Skeletal muscle satellite cell (primary cell): Measurements from ENCODE around the gene RNASE2.

Source experiments
- H3K27me3 ChIP-seq: 2 replicates; pipeline ENCODE4 v1.7.0; 2013; ENCODE audit warnings: low read length; ENCODE audit not compliant: control insufficient read depth, insufficient read depth
- H3K36me3 ChIP-seq: 2 replicates; pipeline ENCODE4 v1.7.0; 2013; ENCODE audit warnings: mild to moderate bottlenecking, control low read depth, low read length; ENCODE audit not compliant: insufficient read depth
- H3K4me1 ChIP-seq: 2 replicates; pipeline ENCODE4 v1.7.0; 2013; ENCODE audit warnings: low read length; ENCODE audit not compliant: control insufficient read depth, insufficient read depth
- H3K4me2 ChIP-seq: 2 replicates; pipeline ENCODE4 v1.7.0; 2013; ENCODE audit warnings: mild to moderate bottlenecking, low read length
- H3K4me3 ChIP-seq: 2 replicates; pipeline ENCODE4 v1.7.0; 2013; ENCODE audit warnings: low read length
- H3K9ac ChIP-seq: 2 replicates; pipeline ENCODE4 v1.7.0; 2013; ENCODE audit warnings: mild to moderate bottlenecking, low read depth, low read length, moderate library complexity
- H3K9me3 ChIP-seq: replicated peaks from 2 replicates; pipeline ENCODE4 v1.7.0; 2013; ENCODE audit warnings: mild to moderate bottlenecking, control low read depth, low read length

Gene RNASE2

DNA sequence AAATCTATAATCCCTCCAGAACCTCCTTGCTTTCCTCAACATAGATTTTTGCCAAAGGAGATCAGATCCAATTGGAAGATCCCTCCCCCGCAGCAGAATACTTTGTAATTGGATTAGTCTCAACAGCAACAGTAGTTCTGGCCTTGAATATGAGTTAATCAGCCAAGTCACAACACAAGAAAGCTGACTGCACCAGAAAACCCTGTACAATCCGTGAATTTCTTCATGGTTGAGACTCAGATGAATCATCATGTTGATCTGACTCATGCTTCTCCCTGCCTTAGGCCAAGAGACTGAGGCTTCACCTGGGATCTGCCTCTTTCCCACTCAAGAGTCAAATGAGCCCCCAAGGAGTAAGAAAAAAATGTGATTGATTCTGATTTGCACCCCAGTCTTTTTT is 31.5 kb downstream of the RNASE2 start:
- Histone ChIP-seq H3K9me3 (no peaks in the 10 kb centered on the region), H3K36me3 (peaks cover under 1% of the 10 kb centered on the region), H3K4me1 (peaks cover 38% of the 10 kb centered on the region), H3K27me3 (no peaks in the 10 kb centered on the region), H3K4me3 (no peak overlapping the region), H3K4me2 (peak overlapping the region; percentile 56), H3K9ac (no peak overlapping the region)

DNA sequence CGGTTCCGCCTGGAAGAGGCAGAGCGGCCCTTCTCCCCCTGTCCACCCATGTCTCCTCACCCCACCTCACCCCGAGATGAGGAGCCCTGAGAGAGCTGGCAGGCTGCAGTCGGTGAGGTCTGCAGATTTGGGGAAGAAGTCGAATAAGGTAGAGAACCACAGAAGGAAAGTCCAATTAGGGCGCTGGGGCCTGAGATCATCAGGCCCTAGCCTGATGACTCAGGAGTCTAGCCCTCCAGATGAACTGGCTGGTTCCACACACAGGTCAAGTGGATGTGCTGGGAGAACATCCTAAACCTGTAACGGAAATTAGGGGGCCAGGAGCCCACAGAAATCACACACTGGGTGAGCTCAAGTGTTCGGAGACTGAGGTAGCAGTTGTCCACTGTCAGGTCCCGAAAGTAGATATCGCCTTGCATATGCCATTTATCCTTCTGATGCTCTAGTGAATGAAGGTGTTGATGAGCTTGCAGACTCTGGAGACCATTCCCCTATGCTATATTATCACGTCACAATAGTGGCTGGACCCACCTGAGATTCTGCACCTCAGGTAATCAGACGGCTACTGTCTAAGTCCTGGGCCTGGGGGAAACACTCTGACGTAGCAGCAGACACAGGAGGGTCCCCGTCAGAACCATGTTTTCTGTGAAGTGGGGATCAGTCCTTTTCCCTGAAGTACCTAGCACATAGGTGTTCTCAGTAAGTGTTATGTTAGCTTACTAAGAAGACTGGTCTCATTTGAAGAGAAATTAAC is 33.6 kb downstream of the RNASE2 start:
- peak overlapping the region; percentile 39 for H3K4me3 ChIP-seq
- H3K4me2 ChIP-seq = peak overlapping the region; percentile 67
- H3K27me3 ChIP-seq = no peaks in the 10 kb centered on the region
- peak overlapping the region; percentile 76 for H3K9ac ChIP-seq
- H3K9me3 ChIP-seq = no peaks in the 10 kb centered on the region
- peaks cover 17% of the 10 kb centered on the region for H3K36me3 ChIP-seq
- H3K4me1 ChIP-seq = peaks cover 38% of the 10 kb centered on the region

DNA sequence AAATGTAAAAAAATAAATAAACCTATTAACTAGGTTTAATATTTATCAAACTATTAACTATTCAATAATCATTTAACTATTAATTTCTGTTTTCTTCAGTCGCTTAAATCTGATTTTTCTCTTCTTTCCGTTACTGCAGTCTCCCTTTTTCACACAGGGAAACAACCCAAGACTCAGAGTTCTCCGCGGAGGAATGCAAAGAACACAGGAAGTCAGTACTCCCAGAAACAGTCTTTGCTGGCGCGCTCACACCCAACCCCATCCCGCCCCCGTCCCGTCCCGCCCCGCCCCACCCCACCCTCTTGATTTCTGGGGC is 34.1 kb downstream of the RNASE2 start:
- Histone ChIP-seq H3K4me2 (peak overlapping the region; percentile 67), H3K36me3 (peaks cover 23% of the 10 kb centered on the region), H3K4me1 (peaks cover 38% of the 10 kb centered on the region), H3K9ac (peak overlapping the region; percentile 76), H3K9me3 (no peaks in the 10 kb centered on the region), H3K4me3 (peak overlapping the region; percentile 39), H3K27me3 (no peaks in the 10 kb centered on the region)

DNA sequence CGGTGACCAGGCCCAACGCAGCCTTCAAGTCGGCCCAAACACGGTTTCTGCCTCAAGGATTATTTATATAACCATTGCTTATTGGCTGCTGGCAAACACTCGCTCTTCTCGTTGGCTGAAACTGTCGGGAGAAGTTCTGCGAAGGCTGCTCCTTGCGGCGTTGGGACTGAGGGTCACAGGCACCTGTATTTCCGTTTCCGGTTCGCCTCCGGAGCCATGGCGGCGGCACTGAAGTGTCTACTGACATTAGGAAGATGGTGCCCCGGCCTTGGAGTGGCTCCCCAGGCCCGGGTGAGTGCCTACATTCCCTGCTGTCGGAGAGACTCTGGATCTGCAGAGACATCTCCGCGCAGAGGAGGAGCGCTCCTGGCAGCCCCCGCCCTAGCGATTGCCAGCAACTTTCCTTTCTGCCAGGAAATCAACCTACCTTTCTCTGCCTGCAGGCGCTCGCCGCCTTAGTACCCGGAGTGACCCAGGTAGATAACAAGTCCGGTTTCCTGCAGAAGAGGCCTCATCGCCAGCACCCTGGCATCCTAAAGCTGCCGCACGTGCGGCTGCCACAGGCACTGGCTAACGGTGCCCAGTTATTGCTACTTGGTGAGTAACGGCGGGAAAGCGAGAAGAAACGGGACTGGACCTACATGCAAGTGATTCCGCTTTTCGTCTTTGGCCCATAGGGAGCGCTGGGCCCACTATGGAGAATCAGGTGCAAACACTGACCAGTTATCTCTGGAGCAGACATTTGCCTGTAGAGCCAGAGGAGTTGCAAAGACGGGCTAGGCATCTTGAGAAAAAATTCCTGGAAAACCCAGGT is 34.7 kb downstream of the RNASE2 start, which contains the start of gene METTL17:
TSS of gene METTL17 (plus strand) at position 194 of the 814 bp plus-strand sequence. CDS start at position 217, 23 bp downstream.
- peak within 1 kb of the TSS; percentile 90 for H3K4me3 ChIP-seq
- H3K4me2 ChIP-seq = peak within 1 kb of the TSS; percentile 92
- peaks cover 38% of the 10 kb centered on the region for H3K4me1 ChIP-seq
- peak within 1 kb of the TSS; percentile 87 for H3K9ac ChIP-seq
- no peaks in the 10 kb centered on the region for H3K9me3 ChIP-seq
- H3K36me3 ChIP-seq = peaks cover 28% of the 10 kb centered on the region
- H3K27me3 ChIP-seq = no peaks in the 10 kb centered on the region

DNA sequence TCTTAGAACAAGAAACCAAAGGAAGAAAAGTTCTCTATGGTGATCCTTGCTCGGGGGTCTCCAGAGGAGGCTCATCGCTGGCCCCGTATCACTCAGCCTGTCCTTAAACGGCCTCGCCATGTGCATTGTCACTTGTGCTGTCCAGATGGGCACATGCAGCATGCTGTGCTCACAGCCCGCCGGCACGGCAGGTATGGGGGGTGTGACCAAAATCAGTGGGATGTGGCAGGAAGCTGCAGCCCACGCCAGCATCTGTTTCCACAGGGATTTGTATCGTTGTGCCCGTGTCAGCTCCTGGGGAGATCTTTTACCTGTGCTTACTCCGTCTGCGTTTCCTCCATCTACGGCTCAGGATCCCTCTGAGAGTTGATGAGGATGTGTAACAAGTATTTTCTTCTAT is 41.2 kb downstream of the RNASE2 start:
- H3K27me3 ChIP-seq = no peaks in the 10 kb centered on the region
- peaks cover 7% of the 10 kb centered on the region for H3K4me1 ChIP-seq
- no peaks in the 10 kb centered on the region for H3K9me3 ChIP-seq
- peaks cover 54% of the 10 kb centered on the region for H3K36me3 ChIP-seq
- H3K9ac ChIP-seq = no peak overlapping the region
- H3K4me3 ChIP-seq = no peak overlapping the region
- H3K4me2 ChIP-seq = no peak overlapping the region

DNA sequence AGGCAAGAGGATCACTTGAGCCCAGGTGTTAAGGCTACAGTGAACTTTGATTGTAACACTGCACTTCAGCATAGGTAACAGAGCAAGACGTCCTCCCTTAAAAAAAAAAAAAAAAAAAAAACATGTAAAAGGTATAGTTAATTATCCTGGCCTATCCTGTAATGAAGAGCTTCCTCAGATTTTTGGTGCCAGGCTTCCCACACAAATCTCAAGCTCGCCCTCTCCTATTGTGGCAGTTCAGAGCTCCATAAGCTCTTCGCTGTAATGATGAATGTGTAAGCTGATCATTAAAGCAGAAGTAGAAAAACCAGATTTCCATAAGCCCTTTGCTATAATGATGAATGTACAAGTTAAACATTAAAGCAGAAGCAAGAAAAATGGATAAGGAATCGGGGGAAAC is 41.8 kb downstream of the RNASE2 start:
- peaks cover 50% of the 10 kb centered on the region for H3K36me3 ChIP-seq
- H3K9ac ChIP-seq = no peak overlapping the region
- H3K4me1 ChIP-seq = peaks cover 7% of the 10 kb centered on the region
- H3K27me3 ChIP-seq = no peaks in the 10 kb centered on the region
- no peaks in the 10 kb centered on the region for H3K9me3 ChIP-seq
- H3K4me2 ChIP-seq = no peak overlapping the region
- no peak overlapping the region for H3K4me3 ChIP-seq

DNA sequence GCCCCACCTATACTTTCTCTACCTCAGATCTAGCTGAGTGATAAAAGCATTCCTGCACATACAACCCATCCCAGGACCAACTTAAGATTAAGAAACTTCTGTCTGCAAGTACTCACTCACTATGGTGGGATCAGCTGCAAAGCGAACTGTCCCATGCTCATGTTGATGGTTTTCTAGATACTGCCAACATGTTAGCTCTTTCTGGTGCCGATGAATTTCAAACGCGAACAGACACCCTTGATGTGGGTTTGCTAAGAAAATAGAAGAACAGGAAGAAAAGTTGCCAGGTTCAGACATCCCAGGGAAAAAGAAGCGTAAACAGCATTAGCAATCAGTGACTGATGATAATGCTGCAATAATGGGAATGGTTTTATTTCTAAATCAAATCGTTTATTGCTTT is 42.3 kb downstream of the RNASE2 start:
- Histone ChIP-seq H3K36me3 (peaks cover 46% of the 10 kb centered on the region), H3K4me3 (no peak overlapping the region)

DNA sequence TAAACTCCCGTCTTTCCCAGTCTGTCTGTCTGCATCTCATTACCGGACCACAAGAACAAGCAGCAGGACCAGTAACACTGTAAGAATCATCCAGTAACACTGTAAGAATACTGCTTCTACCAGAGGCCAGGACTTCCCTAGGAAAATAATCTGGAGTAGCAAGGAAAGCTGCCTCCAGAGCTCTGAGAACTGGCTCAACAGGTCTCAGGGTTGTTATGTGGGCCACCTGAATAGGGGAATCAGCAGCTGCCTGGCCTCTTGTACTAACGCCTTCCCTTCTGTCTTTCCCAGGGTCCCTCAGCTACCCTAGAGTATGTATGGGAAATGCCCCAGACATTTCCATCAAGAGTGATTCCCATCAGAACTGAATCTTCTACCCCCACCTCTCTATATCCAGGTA is 42.9 kb downstream of the RNASE2 start:
- Histone ChIP-seq H3K9ac (no peak overlapping the region), H3K9me3 (no peaks in the 10 kb centered on the region), H3K36me3 (peaks cover 40% of the 10 kb centered on the region), H3K27me3 (no peaks in the 10 kb centered on the region), H3K4me3 (no peak overlapping the region), H3K4me1 (peaks cover 7% of the 10 kb centered on the region), H3K4me2 (no peak overlapping the region)

More for the DNA sequence above, 42.3 kb downstream of the RNASE2 start:
- no peaks in the 10 kb centered on the region for H3K27me3 ChIP-seq
- no peak overlapping the region for H3K9ac ChIP-seq
- no peaks in the 10 kb centered on the region for H3K9me3 ChIP-seq
- no peak overlapping the region for H3K4me2 ChIP-seq
- H3K4me1 ChIP-seq = peaks cover 7% of the 10 kb centered on the region

DNA sequence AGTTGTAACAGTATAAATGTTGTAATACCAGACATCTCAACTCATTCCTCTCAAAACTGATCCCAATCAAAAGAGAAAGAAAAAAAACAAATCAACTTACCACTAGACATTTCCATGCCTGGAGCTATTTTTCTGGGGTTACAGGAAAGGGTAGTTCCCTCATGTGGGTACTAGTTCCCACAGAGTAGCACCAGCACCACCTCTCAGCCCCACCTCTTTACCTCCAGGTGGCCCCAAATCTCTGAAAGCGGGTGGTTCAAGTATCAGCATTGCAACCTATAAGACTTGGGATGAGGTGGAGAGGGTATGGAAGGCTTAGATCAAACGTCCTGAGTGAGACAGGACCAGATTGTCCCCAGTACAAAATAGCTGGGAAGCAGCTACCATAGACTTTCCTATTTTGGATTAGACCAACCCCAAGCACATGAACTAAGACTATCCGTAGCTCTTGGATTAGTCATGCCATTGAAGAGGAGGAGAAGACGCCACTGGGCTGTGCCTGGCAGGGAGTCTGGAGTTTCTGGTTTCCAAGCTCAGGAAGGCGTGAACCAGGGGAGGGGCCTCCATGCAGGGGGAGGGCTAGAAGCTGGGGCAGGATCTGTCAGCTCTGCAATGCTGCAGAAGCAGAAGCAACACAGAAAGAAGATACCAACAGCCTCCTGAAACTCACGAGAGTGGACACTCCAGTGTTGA is 43.5 kb downstream of the RNASE2 start, which contains the start of gene SLC39A2:
TSS of gene SLC39A2 (plus strand) at position 620 of the 693 bp plus-strand sequence. CDS start 154 bp downstream, outside the sequence.
- no peaks in the 10 kb centered on the region for H3K9me3 ChIP-seq
- no peak within 1 kb of the TSS for H3K9ac ChIP-seq
- H3K4me3 ChIP-seq = no peak within 1 kb of the TSS
- no peaks in the 10 kb centered on the region for H3K27me3 ChIP-seq
- H3K4me2 ChIP-seq = peak within 1 kb of the TSS; percentile 28
- H3K36me3 ChIP-seq = peaks cover 38% of the 10 kb centered on the region
- H3K4me1 ChIP-seq = peaks cover 7% of the 10 kb centered on the region

DNA sequence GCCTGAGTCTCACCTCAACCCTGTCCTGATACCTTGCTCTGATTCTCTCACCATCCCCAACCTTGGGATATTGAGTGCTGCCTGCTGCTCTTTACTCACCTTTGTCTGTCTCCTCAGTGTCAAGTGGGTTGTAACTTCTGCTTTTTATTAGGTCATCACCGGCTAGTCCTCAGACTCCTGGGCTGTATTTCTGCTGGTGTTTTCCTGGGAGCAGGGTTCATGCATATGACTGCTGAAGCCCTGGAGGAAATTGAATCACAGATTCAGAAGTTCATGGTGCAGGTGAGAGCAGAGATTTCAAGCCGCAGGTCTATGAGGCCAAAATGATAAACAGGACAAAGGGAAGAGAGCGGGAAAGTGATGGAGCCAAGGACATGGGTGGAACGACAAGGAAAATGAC is 44.3 kb downstream of the RNASE2 start:
- Histone ChIP-seq H3K9me3 (no peaks in the 10 kb centered on the region), H3K4me1 (peaks cover 7% of the 10 kb centered on the region), H3K27me3 (no peaks in the 10 kb centered on the region), H3K9ac (no peak overlapping the region), H3K4me3 (no peak overlapping the region), H3K4me2 (no peak overlapping the region), H3K36me3 (peaks cover 30% of the 10 kb centered on the region)

DNA sequence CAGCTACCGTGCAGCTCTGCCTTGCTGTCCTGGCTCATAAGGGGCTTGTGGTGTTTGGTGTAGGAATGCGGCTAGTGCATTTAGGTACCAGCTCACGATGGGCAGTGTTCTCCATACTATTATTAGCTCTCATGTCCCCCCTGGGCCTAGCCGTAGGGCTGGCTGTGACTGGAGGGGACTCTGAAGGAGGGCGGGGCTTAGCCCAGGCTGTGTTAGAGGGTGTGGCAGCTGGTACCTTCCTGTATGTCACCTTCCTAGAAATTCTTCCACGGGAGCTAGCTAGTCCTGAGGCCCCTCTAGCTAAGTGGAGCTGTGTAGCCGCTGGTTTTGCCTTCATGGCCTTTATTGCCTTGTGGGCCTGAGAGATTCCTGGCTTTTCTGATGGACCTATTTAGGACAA is 45.9 kb downstream of the RNASE2 start:
- Histone ChIP-seq H3K4me3 (no peak overlapping the region), H3K4me2 (no peak overlapping the region), H3K4me1 (peaks cover 7% of the 10 kb centered on the region), H3K36me3 (peaks cover 14% of the 10 kb centered on the region), H3K27me3 (no peaks in the 10 kb centered on the region), H3K9ac (no peak overlapping the region), H3K9me3 (no peaks in the 10 kb centered on the region)
